Smooth muscle cell (in vitro differentiated cells): ENCODE results near the gene FURIN. TPM values are rescaled to one million over a fixed set of nuclear protein-coding genes. Genes with fewer than 3 reads are reported as not detected.

ENCODE experiments used
- DNase-seq: peaks from one replicate; lab custom pipeline; 2025; ENCODE audit not compliant: unreplicated experiment; lab: John Stamatoyannopoulos, UW
- H2AFZ ChIP-seq: fragments of 200-600 bp; sonication (generic); 2 replicates; pipeline ENCODE4 v1.6.0; 2016; ENCODE audit warnings: antibody characterized with exemption, low read depth, mild to moderate bottlenecking
- H3F3A ChIP-seq: fragments of 200-600 bp; sonication (generic); 2 replicates; pipeline ENCODE4 v1.6.0; 2017; ENCODE audit warnings: antibody characterized with exemption, low read depth
- H3K27ac ChIP-seq: fragments of 200-600 bp; sonication (generic); 2 replicates; pipeline ENCODE4 v1.5.1; 2016; ENCODE audit warnings: low read depth, mild to moderate bottlenecking
- H3K27me3 ChIP-seq: fragments of 200-600 bp; sonication (generic); 2 replicates; pipeline ENCODE4 v1.6.1; 2016; ENCODE audit warnings: low read depth, mild to moderate bottlenecking
- H3K36me3 ChIP-seq: fragments of 200-600 bp; sonication (generic); 2 replicates; pipeline ENCODE4 v1.5.1; 2016; ENCODE audit warnings: low read depth
- H3K4me1 ChIP-seq: fragments of 200-600 bp; sonication (generic); 2 replicates; pipeline ENCODE4 v1.5.1; 2016; ENCODE audit warnings: low read depth
- H3K4me2 ChIP-seq: fragments of 200-600 bp; sonication (generic); 2 replicates; pipeline ENCODE4 v1.6.0; 2016; ENCODE audit warnings: mild to moderate bottlenecking
- H3K4me3 ChIP-seq: fragments of 200-600 bp; sonication (generic); 2 replicates; pipeline ENCODE4 v1.5.1; 2016; ENCODE audit warnings: mild to moderate bottlenecking
- H3K79me2 ChIP-seq: fragments of 200-600 bp; sonication (generic); 2 replicates; pipeline ENCODE4 v1.6.0; 2016; ENCODE audit warnings: low read depth, mild to moderate bottlenecking
- H3K9ac ChIP-seq: fragments of 200-600 bp; sonication (generic); 2 replicates; pipeline ENCODE4 v1.6.0; 2016; ENCODE audit warnings: low read depth
- H3K9me3 ChIP-seq: fragments of 200-600 bp; sonication (generic); replicated peaks from 2 replicates; pipeline ENCODE4 v1.5.1; 2016; ENCODE audit warnings: low read depth
- H4K20me1 ChIP-seq: fragments of 200-600 bp; sonication (generic); 2 replicates; pipeline ENCODE4 v1.6.0; 2016; ENCODE audit warnings: low read depth
- WGBS: methylation state at CpG from one replicate; pipeline ENCODE4 v1.1.7; 2016; ENCODE audit warnings: low lambda C conversion rate; 5-methylcytosine and 5-hydroxymethylcytosine counted together
- polyA plus RNA-seq: library from polyadenylated mRNA; unstranded; fragments of >200 nt; fragmentation: Nextera tagmentation; extraction: Ambion mirVana; gene quantifications from 2 replicates; pipeline ENCODE4 v1.2.1, GENCODE V29; 2016
- total RNA-seq: library from RNA; depleted of rRNA; stranded (reverse); fragments of >200 nt; gene quantifications from 2 replicates; pipeline ENCODE4 v1.2.3, GENCODE V29; 2014
- TF ChIP-seq, protein P1 (sequence below): fragments of 200-600 bp; sonication (generic); IDR thresholded peaks from 2 replicates; pipeline ENCODE4 v1.5.1; 2017; ENCODE audit warnings: borderline replicate concordance, mild to moderate bottlenecking, antibody characterized with exemption; ENCODE audit not compliant: insufficient read depth, poor library complexity, severe bottlenecking

Gene FURIN
- total and polyA plus RNA-seq, 2 experiments from 2014 or later = 66.0 to 113 TPM

DNA sequence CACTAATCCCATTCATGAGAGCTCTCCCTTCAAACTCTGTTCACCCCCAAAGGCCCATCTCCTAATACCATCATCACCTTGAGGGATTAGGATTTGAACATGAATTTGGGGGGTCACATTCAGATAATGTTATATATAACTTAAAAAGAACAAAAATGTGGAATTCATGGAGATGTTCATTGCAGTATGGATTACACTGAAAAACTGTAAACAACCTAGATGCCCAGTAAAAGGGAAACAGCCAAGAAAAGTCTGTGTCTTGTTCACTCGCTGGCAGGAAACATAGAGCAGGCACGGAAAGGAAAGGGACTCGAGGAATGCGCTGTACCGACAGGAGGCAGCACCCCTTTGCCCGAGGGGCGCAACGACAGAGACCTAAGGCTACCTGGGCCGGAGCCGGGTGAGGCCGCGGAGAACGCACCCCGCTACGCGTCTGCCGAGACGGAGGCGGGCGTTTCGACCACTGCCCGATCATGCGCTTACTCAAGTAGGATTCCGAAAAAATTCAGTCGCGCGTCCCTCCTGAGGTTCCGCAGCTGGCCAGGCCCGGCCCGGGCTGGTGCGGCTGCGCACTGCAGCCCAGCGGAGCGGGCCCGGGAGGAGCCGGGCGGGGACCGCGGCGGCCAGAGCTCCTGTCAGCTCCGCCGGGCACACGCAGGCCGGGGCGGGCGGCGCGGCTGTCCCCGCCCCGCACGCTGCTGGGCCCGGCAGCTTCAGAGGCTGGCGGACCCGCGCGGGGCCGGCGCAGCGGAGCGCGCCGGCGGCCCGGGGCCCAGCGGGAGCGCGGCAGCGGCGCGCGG, 33.9 kb downstream of the FURIN start:
- TF ChIP-seq, protein P1, sequence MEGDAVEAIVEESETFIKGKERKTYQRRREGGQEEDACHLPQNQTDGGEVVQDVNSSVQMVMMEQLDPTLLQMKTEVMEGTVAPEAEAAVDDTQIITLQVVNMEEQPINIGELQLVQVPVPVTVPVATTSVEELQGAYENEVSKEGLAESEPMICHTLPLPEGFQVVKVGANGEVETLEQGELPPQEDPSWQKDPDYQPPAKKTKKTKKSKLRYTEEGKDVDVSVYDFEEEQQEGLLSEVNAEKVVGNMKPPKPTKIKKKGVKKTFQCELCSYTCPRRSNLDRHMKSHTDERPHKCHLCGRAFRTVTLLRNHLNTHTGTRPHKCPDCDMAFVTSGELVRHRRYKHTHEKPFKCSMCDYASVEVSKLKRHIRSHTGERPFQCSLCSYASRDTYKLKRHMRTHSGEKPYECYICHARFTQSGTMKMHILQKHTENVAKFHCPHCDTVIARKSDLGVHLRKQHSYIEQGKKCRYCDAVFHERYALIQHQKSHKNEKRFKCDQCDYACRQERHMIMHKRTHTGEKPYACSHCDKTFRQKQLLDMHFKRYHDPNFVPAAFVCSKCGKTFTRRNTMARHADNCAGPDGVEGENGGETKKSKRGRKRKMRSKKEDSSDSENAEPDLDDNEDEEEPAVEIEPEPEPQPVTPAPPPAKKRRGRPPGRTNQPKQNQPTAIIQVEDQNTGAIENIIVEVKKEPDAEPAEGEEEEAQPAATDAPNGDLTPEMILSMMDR = peak; percentile 60
- peak; percentile 54 for DNase-seq
- Histone ChIP-seq H3F3A (peaks cover 5% of the 10 kb centered on the region), H3K9me3 (no peaks in the 10 kb centered on the region), H3K4me1 (peaks cover 7% of the 10 kb centered on the region), H3K27ac (peak overlapping the region; percentile 39), H3K4me2 (peak overlapping the region; percentile 93), H4K20me1 (no peaks in the 10 kb centered on the region), H3K79me2 (no peaks in the 10 kb centered on the region), H3K36me3 (no peaks in the 10 kb centered on the region), H2AFZ (peak overlapping the region; percentile 99), H3K27me3 (no peaks in the 10 kb centered on the region), H3K4me3 (peak overlapping the region; percentile 68), H3K9ac (no peak overlapping the region)
- under 1% methylated on average over 48 of the region's 71 CpGs for WGBS

DNA sequence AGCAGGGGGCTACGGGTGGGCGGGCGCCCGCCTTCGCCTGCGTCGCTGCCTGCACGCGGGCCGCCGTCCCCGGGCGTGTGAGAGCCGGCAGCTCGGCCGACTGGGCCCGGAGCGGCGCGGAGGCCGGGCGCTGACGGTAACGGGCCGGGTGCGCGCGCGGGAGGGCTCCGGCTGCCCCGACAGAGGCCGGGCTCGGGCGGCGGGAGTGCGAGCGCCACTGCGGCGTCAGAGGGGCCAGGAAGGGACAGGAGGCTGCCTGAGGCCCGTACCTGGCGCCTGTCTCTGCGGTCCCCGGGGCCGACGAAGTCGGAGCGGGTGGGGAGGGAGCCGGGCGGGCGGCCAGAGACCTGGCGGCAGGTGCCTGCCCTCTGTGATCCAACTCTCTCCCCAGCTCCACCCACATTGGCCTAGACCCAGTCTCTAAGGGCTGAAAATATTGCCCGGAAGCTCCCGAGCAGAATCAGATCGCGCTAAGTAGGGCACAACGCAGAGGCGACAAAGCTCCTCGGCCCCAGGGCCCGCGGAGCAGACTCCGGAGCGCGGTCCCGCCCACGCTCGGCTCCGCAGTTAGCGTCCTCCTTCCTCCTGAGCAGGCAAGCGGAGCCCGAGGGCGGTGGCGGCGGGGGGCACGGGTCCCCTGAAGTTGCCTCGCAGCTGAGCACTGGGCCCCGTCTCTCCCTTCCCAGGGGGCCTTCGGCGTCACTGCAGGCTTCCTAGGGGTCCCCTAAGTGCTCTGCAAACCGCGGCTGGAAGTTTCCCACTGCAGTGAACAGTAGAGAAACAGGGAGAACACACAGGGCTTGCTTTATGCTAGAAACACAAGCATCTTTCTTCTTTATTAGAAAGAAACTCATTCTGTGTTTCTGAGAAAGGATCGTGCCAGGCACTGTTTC, 34.7 kb downstream of the FURIN start, which contains the start of gene MAN2A2:
Gene MAN2A2 (plus strand): TSS at position 463 of the 893 bp plus-strand sequence. CDS start 906 bp downstream, outside the sequence.
- H3F3A ChIP-seq = peaks cover 5% of the 10 kb centered on the region
- H3K9ac ChIP-seq = peak within 1 kb of the TSS; percentile 39
- peak within 1 kb of the TSS; percentile 39 for H3K27ac ChIP-seq
- 2% methylated on average over 47 of the region's 81 CpGs for WGBS
- H3K4me2 ChIP-seq = peak within 1 kb of the TSS; percentile 100
- H2AFZ ChIP-seq = peak within 1 kb of the TSS; percentile 99
- H4K20me1 ChIP-seq = no peaks in the 10 kb centered on the region
- DNase-seq = peak; percentile 38
- TF ChIP-seq, protein P1 = no peak
- H3K36me3 ChIP-seq = no peaks in the 10 kb centered on the region
- H3K4me3 ChIP-seq = peak within 1 kb of the TSS; percentile 68
- H3K79me2 ChIP-seq = no peaks in the 10 kb centered on the region
- no peaks in the 10 kb centered on the region for H3K9me3 ChIP-seq
- no peaks in the 10 kb centered on the region for H3K27me3 ChIP-seq
- peaks cover 7% of the 10 kb centered on the region for H3K4me1 ChIP-seq

DNA sequence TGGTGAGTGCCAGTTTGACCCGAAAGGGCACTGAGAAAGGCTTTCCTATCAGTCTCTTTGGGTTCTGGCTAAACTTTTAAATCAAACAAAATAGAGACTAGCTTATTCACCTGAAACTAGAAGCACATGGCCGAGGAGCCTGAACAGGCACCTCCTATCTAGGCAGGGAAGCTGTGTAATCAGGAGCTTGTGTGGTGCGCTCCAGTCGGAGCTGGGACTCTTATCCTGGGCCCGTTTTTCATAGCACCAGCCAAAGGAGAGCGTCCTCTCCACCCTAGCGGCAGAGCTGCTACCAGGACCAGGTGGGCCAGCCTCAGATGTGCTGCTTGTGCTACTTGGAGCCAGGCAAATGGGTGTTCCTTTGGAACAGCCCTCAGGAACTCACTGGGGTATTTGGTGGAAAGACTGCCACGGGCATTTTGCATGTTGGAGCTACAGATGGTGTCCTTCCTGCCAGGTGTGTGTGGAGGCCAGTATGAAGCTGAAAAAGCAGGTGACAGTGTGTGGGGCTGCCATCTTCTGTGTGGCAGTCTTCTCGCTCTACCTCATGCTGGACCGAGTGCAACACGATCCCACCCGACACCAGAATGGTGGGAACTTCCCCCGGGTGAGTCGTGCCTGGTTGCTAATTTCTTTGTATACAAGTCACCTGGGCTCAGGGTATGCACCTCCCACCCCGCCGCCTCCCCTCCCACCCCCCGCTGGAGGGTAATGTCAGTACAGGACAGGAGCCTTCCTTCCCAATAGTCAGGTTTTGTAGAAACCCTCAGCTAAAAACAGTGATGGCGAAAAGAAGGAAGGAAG, 35.5 kb downstream of the FURIN start:
- Histone ChIP-seq H3K4me3 (peak overlapping the region; percentile 68), H3K9me3 (no peaks in the 10 kb centered on the region), H3K27ac (no peak overlapping the region), H3K4me1 (peaks cover 7% of the 10 kb centered on the region), H3K79me2 (no peaks in the 10 kb centered on the region), H3K9ac (no peak overlapping the region), H3K36me3 (no peaks in the 10 kb centered on the region), H3K27me3 (no peaks in the 10 kb centered on the region), H3K4me2 (peak overlapping the region; percentile 100), H4K20me1 (no peaks in the 10 kb centered on the region), H2AFZ (no peak overlapping the region), H3F3A (peaks cover 5% of the 10 kb centered on the region)
- whole genome bisulfite sequencing = 46% methylated on average over 18 of the region's 18 CpGs
- no peak for DNase-seq
- TF ChIP-seq, protein P1 = no peak
